Cardiac fibroblast (primary cell): ENCODE data around the gene EBP.

Source experiments
- DNase-seq, 2 donors: peaks; one replicate each; pipeline versions ENCODE4 v3.0.0 to v3.0.0-alpha.2; 2010; ENCODE audit warnings: low read depth in 2 of 2
- H3K4me3 ChIP-seq, 2 donors: replicated peaks in 1 of 2; 1 replicate in 1 of 2; 2 replicates in 1 of 2; pipeline ENCODE4 v1.5.1; 2011; ENCODE audit warnings: low read depth in 2 of 2, low read length in 2 of 2, mild to moderate bottlenecking in 2 of 2, moderate library complexity in 1 of 2
- CTCF ChIP-seq: IDR thresholded peaks from one replicate; pipeline ENCODE4 v1.5.1; 2011; ENCODE audit warnings: low read depth, mild to moderate bottlenecking, low read length, inconsistent platforms

The EBP gene

DNA sequence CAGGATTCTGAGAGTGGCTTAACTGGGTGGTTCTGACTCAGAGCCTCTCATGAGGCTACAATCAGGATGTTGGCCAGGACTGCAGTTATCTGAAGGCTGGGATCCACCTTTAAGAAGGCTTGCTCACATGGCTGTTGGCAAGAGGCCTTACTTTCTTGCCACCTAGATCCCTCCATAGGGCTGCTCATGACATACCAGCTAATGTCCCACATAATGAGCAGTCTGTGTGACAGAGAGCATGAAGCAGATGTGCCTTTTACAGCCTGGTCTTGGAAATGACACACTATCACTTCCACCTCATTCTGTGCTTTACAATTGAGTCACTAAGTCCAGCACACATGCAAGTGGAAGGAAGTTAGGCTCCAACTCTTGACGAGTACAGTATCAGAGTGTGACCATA lies 48.4 kb downstream of the EBP start:
- DNase-seq: peak in 1 of 2 donors; percentile 69

DNA sequence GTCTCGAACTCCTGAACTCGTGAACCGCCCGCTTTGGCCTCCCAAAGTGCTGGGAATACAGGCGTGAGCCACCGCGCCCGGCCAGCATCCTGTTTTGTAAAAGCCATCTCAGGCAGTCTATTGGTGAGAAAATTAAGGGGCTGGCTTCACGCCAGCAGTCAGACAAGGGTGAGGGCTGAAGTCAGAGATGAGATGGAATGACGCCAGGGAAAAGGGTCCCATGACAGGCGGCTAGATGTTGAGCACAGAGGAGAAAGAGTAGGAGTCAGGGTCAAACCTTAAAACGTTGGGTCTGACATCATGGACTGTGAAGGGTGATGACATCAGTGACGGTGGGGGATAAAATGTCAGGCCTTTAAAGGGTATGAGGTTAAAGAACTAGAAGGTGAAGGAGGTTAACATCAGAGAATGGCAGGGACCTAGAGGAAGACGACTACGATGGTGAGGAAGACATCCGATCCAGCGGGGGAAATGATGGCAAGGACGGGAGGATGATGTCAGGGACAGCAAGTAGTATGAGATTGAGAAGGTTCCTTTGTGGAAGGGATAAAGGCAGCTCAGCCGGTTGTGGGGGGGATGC lies 52.2 kb downstream of the EBP start:
- peak in 1 of 2 donors; percentile 62 for DNase-seq
- no peak for TF ChIP-seq CTCF
- peak overlapping the region; percentile 30 to 41 for H3K4me3 ChIP-seq

More for the DNA sequence above, 48.4 kb downstream of the EBP start:
- TF ChIP-seq CTCF: no peak
- H3K4me3 ChIP-seq: no peak overlapping the region

DNA sequence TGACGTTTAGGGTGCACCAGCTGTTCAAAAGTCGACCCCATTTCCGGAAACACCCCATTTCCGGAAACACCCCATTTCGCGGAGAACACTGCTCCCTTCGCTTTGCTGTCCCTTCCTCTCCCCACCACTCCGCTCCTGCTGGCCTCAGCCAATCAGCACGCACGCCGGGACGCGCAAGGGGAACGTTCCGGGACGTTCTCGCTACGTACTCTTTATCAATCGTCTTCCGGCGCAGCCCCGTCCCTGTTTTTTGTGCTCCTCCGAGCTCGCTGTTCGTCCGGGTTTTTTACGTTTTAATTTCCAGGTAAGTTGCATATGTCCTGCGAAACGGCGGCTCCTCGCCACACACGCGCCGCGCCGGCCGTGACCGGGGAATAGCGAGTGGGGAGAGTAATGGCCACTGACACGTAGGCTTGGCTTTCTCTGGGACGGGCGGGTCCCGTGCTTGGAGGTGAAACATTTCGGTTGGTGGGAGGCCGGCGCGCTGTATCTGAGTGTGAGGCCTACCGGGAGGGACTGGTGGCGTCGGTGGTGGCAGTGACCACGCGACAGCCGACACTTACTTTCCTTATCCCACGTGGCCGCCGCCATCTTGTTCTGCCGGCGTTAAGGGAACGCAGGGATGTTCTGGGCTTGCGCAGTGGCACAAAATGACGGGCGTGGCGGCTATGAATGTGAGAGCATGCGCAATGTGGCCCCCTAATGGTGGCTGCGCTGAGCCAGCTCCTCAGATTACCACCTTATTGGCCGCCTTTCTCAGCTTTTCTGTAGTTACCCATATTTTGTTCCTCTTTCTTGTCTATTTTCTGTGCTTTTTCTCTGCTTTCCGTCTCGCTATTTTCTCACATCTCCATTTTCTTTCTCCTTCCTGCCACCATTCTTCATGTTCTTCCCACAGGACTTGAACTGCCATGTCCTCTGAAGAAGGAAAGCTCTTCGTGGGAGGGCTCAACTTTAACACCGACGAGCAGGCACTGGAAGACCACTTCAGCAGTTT lies 53.0 kb downstream of the EBP start, which contains the start of gene RBM3:
Gene RBM3 (plus strand): TSS at position 215 of the 997 bp plus-strand sequence. CDS start 697 bp downstream, at position 912.
- TF ChIP-seq CTCF: peak; percentile 40
- DNase-seq: peak; percentile 93 to 96
- peak within 1 kb of the TSS; percentile 74 to 80 for H3K4me3 ChIP-seq

DNA sequence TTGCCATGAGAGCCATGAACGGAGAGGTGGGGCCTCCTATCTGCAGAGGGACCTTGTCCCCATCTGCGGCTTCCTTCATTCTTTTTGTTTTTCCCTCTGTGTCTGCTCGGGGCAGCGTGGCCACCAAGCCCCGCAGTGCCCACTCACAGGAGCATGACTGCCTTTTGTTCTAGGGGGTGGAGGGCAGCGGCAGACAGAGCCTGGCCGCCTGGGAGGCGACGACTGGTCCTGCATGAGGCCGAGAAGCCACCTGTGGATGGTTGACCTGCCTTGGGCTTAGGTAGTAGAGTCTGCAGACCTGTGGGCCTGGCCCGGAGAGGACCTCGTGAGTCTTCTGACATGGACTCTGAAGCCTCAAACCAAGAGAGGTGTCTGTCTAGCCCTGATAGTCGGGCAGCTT lies 54.0 kb downstream of the EBP start:
- TF ChIP-seq CTCF: no peak
- no peak for DNase-seq
- H3K4me3 ChIP-seq: peak overlapping the region; percentile 74 to 80

GRCh38 chrX:48576108-48576507 lies 54.5 kb downstream of the EBP start:
- no peak for TF ChIP-seq CTCF

More at GRCh38 chrX:48576108-48576507, 54.5 kb downstream of the EBP start:
- H3K4me3 ChIP-seq: peak overlapping the region; percentile 74 to 80
- DNase-seq: no peak
